NCI-H748 (cell line): Measurements from ENCODE around the gene MKX.

Source experiments
- DNase-seq: peaks from one replicate; lab custom pipeline; 2025; ENCODE audit not compliant: unreplicated experiment; lab: John Stamatoyannopoulos, UW

Gene MKX, protein sequence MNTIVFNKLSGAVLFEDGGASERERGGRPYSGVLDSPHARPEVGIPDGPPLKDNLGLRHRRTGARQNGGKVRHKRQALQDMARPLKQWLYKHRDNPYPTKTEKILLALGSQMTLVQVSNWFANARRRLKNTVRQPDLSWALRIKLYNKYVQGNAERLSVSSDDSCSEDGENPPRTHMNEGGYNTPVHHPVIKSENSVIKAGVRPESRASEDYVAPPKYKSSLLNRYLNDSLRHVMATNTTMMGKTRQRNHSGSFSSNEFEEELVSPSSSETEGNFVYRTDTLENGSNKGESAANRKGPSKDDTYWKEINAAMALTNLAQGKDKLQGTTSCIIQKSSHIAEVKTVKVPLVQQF

DNA sequence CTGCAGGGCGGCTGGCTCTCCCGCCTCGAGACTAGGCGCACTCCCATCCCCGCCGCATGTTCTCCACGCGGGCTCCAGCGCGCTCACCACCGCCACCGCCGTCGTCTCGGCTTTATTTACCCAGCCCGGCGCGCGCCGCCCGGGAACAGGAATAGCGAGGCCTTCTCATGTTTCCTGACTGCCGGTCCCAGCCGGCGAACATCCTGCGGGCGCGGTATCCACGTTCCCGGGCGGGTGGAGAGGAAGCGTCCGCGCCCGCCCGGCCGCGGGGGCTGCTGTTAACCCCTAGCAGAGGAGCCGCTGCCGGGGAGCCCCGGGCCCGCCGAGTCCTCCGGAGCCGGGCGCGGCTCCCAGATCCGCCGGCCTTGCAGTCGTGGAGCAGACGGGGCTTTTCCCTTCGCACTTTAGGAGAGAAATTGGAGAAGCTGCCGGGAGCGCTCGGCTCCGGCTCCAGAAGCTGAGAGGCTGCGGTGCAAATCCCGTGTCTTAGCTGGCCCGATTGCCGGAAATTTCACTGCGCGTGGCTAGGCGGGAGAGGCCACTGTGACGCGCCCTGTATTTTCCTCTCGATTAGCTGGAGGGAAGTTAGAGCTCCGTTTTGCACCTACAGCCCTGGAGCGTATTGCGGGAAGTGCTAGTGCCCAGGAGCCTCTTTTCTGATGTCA, at the start of gene MKX:
Gene MKX, minus strand, starts transcription at position 88 of the 665 bp plus-strand sequence. CDS start 2,404 bp downstream, outside the sequence.
- peak; percentile 57 for DNase-seq

DNA sequence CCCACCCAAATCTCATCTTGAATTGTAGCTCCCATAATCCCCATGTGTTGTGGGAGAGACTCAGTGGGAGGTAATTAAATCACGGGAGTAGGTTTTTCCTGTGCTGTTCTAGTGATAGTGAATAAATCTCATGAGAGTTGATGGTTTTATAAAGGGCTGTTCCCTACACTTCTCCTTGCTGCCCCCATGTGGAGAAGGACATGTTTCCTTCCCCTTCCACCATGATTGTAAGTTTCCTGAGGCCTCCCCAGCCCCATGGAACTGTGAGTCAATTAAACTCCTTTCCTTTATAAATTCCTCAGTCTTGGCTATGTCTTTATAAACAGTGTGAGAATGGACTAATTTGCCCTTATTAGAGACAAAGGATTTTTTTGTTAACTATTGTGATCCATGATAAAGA, 48.5 kb upstream of the MKX start:
- no peak for DNase-seq

DNA sequence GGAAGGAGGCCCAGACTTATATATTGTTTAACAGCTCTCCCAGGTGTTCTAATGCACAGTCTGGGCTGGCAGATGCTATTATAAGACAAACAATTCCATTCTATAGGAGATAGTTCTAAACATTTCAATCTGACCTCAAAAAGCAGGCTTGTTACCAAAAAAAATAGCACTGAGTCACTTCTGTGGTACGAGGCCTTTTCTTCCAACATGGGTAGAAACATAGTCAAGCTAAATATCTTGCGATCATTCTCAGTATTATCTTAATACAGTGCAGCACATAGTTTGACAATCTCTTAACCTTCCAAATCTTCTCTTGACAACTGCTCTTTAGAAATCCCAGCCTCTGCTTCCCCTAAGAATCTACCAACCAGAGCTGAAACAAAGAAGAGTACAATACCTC, 46.6 kb upstream of the MKX start:
- DNase-seq = no peak

DNA sequence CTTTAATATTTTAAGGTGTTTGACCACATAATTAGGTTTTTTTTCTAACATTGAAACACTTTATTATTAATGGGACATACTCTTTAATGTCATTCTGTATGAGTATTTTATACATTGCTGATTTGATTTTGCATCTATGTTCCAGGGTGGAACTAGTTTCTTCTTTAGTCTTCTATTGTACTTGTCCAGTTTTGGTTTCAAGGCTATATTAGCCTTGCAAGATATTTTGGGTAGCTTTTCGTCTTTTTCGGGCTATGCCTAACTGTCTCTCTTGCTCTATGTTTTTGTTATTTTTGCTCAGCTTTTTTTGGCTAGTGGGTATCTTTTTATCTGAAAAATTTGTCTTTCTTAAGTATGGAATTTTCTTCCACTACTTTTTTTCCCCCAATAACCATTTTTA, 38.7 kb upstream of the MKX start:
- DNase-seq = no peak

DNA sequence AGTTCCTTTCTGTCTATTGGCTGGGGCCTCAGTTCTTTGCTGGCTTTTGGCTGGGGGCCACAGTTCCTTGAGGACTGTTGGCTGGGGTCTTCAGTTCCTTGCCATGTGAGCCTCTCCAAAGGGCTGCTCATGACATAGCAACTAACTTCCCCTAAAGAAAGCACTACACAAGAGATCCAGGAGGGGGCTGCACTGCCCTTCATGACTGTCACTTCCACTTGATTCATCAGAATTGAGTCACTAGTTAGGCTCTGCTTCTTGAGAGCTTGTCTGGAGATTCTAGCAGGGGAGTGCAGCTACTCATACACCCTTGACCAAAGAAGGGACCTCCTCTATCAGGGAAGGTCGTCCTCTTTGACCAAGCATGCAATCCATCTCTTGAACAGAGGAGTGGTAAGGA, 38.0 kb upstream of the MKX start:
- no peak for DNase-seq

DNA sequence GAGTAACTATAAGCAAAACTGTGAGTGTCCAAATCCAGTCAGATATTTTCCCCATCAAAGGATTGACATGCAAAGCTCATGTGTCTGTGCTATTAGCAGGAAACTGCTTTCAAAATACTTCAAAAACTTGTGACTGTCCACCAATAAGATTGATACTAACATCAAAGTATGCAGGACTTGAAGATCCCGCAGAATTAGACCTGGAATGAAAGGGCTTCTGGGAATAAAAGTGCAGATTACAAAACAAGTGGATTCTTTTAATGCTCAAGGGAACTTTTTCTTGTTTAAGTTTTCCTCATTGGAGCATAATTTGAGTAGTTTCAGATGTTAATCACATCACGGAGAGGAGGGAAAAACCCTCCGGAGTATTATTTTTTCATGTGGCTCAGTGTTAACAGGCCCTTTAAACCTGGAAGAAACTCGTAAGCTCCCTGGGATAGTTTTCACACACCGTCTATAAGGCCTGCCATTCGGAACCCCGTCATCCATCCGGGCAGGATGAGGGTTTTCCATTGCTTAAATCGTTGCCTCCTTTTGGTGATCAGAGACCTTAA, 33.9 kb upstream of the MKX start:
- no peak for DNase-seq

DNA sequence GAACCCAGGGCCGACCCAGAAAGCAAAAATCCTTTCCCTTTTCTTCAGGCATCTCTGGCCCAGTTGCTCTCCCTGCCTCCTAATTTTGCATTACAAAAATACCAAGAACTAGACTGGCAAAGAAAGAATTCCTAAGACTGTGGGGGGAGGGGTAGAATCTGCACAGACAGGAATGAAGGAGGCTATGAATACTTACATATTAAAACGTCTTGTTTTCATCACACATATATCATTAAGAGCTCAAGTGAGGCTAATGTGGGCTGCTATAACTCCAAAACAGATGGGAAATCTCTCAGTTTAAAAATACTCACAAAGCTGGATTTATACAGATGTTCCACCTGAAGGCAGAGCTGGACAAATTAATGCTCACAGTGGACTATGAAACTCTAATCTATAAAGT, 29.2 kb upstream of the MKX start:
- DNase-seq = no peak

DNA sequence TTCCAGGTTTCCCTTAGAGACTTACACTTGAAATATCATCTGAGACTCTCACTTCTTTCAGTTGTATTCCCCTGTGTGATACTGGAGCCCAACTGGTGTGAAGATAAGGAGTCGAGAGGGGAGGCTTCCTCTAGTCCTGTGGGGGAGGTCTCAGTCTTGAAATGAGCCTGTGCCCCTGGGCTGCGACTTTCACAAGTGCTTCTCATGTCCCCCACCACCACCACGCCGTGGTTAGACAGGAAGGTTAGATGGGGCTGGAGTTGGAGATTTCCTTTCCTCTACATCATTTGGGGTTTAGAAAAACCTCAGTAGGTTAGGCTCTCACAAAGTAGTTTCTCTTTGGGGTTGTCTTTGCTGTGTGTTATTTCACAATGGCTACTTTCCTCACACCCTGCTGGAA, 25.6 kb upstream of the MKX start:
- no peak for DNase-seq

DNA sequence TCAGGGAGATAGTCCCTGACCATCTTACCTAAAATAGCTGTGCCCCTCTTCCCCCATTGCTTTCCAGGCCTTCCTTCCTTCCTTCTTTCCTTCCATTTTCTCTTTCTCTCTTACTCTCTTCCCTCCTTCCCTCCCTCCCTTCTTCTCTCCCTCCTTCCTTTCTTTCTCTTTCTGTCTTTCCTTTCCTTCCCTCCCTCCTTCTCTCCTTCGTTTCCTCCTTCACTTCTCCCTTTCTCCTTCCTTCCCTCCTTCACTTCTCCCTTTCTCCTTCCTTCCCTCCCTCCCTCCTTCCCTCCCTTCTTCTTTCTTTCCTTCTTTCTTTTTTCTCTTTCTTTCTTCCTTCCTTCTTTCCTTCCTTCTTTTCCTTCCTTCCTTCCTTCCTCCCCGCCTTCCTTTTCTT, 24.6 kb upstream of the MKX start:
- DNase-seq = no peak

DNA sequence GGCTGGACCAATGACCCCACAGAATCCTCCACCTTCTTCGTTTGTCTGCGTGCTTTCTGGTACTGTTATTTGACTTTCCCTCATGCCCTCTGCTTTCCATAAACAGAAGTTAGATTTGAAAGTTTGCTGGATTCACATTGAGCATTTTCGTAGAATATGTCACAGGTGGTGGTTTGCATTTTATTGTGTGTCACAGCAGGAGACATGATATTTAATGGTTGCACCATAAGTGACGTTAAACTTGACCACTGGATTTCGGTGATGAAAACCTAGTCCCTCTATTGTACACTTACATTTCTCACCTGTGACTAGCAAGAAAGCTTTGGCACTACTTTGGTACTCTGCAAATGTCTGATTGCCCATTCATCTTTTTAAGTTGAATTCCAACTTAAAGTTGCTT, 15.2 kb upstream of the MKX start:
- no peak for DNase-seq

DNA sequence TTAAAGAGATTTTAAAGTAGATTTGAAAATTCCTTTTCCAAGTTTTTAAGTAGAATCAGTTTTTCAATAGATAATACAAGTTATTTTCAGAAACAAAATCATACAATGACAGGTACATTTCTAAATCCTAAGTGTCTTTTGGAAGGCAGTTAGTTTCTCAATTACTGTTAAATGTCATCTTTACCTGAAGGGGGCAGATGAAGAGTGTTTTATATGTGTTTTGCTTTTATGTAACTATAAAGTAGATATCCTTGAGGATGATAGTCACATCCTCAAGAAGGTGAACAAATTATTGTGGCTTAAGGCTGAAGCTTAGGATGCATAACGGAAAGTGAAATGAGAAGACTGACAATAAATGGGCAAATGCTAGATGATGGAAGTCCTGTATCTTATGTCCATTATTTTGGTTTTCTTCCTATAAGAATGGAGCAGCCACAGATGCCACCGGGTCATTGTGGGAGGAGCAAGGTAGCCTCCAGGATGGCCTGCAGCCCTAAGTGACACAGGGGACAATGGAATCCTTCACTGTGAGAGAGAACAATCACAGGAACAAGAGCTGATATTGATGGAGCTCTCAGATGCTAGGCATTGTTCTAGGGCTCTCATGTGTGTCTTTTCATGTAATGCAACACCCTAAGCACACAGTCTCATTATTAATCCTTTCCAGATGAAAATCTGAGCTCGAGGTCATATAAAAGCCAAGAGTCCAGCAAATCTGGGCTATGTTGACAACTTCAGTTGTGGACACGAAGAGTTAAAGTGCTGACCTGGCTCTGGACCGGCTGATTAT, 14.1 kb upstream of the MKX start:
- no peak for DNase-seq

DNA sequence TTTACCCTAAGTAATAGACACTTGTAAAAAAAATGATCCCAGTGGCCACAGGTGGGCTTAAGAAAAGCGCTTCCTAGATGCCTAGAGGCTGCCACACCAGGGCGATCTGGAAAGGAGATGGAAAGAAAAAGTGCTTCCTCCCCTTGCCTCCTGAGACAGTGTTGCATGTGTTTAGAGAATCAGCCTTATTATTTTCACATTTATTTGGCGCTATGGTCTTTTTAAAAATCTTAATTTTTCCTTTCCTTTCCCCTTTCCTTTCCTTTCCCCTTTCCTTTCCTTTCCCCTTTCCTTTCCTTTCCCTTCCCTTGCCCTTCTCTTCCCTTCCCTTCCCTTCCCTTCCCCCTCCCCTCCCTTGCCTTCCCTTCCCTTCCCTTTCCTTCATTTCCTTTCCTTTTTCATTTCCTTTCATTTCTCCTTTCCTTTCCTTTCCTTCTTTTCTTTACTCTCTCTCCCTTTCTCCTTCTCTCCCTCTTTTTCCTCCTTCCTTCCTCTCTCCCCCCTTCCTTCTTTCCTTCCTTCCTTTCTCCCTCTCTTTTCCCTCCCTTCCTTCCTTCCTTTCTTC, 7.1 kb upstream of the MKX start:
- DNase-seq = no peak

DNA sequence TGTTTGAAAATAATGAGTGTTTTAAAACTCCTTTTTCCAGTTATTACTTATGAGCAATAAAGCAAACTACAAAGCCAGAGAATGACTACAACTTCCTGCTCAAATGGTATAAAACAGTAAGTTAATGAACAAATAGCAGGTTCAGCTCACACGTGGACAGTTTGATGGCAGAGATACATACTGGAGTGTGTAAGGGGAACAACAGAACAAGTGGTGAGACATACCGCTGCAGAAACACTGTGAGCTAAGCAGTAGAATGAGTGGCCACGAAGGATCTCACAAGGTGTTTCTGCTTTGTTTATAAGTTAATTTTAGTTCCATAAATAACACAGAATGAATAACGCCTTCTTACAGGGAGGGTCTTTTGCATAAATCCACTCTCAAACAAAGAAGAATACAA, 3.0 kb upstream of the MKX start:
- no peak for DNase-seq

DNA sequence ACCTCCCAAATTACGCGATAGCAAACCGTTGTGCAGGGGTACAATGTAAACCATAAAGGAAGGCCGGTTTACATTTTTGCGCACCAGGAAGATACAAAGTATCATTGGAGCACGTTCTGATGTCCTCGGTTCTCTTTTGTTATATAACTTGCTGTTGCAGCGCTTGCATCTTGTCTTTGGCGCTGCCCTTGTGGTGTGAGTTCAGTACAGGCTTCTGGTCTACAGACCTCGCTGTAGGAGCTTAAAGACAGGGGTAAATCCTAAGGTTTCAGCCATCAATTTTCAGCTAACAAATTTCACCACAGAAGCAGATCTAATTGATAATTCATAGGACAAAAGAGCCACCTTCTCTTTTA, 1.5 kb upstream of the MKX start:
- DNase-seq = no peak

DNA sequence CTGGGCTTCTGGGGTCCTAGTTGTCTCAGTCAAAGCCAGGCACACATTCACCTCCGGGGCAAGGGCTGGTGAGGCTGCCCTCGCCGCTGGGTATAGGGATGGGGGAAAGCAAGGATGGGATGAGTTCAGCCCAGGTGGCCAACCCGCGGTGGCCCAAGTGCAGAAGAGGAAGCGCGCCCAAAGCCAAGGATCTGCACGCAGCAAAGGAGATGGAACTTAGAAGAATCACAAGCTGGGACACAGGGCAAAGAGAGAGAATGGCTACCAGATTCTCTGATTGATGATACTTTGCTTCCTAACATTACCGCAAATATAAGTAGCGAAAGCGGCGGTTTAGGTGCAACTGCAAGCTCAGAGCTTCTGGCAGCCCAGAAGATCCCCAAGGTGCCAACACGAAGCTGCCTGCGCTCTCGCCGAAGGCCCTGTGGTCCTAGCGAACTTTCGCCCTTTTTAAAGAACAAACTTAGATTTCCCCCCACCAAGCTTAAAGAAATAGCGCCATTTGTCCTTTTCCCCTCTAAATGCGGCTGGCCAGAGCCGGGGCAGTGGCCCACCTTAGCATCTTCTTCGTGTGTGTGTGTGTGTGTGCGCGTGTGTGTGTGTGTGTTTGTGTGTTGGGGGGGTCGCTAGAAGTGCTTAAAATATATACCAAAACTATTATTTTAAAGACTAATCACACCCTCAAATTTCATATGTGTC, 927 bp upstream of the MKX start:
- DNase-seq = no peak

DNA sequence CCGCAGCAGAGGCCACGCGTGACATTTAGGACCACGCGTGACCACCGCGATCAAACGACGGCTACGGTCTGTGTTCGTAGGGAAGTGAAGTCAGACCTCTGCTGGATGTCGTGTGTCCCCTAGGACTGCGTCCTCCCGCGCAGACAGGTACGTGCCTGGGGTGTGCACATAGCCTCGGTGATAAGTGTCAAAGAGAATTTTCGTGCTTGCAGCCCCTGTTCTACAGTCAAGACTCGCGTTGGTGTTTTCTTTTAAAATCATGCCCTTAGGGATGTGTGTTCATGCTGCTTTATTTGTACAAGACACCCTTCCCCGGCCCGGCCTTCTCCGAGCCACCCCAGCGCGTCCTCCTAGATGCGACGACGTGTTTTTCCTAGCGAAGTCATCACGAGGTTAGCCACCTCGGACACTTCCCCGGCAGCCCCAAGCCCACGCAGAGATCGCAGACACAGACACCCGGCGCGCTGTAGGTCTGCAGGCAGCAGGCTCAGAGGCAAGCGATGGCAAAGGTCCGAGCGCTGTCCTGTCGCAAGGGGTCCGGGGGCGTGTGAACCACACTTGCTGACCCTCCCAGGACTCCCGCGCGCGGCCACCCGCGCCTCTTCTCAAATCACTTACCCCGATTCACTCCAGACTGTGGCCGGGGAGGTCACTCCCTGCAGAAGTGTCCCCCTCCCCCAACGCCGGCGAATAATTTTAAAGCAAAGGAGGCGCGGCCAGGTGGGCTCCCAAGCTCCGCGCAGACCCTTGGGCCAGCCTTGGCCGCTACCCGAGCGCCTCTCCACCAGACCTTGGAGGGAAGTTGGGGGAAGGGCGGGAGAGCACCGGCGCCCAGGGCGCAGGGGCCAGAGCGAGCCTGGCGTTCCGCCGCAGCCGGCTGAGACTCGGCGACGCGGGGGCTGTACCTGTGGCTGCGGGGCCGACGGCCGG, 552 bp downstream of the MKX start:
- DNase-seq = peak; percentile 19

DNA sequence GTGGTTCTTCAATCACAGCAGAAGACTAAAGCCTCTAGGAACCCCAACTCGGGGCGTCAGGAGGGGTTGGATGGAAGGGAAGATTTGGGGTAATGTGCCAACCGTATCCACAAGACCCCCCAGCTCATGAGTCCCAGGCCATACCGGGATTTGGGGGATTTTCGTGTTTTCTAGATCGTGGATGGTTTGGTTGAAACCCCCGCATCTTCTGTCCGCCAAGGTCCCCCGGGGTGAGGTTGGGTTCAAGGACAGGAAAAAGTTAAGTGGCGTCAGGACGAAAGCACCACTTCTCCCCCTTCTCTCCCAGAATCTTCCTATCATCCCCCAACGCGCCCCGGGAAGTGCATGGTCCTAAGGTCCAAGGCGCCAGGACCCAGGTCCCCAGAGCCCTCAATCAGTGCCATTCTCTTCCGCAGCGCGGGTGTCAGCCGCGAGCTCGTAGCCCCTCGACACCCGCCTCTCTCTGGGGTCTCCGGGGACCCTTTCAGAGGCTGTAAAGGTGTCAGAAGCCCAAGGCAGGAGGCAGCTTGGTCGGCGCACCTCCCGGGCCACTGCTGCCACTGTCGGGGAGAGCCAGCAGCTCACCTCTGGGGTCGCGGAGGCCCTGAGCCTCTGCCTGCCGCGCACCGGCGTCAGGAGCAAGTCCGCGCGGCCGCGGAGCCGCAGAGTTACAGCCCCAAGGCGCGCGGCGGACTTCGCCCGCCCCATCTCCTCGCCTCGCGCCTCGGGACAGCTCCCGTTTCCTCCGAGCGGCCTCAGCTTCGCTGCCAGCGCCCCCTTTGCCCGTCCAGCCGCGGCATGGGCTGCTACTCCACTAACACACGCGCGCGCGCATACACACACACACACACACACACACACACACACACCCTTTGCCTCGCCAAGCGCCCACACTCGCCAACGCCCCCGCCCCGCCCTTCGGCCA, 1.5 kb downstream of the MKX start:
- peak; percentile 26 for DNase-seq

DNA sequence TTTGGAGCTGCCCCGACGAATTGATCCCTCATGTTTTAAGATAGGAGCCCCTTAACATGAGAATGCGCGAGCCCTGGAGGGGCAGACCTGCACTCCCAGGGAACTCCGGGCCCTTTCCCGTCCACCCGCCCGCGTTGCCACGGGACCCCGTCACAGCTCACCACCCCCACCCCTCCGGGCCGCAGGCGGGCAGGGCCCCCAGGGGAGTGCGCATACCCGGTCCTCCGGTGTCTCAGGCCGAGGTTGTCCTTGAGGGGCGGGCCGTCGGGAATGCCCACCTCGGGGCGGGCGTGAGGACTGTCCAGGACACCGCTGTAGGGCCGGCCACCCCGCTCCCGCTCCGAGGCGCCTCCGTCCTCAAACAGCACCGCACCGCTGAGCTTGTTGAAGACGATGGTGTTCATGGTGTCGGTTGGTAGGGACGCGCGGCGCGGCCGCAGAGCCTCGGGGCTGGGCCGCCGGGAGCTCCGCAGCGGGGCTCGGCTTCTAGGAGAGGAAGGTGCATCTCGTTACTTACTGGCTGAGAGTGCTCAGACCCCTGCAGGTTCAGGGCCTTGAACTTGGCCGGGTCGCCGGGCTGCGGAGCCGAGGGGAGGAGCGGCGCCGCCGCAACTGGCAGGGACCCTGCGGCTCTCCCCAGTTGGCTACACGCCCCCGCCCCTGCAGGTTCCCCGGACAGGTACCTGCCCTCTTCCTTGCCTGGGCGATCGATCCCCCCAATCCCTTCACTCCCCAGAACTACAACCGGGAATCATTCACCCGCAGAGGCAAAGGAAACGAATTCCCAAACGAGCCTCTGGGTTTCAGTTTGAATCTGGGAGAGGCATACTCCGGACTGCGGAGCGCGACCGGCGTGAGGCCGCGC, 2.4 kb downstream of the MKX start:
- DNase-seq = peak; percentile 42
